Adrenal gland (tissue), 5 donors: Measurements from ENCODE around the gene RRP1.

Experiments
- CTCF ChIP-seq, 6 experiments: fragments of 450-650 bp in 4 of 6; fragments of 200-600 bp in 2 of 6; sonication (generic) in 1 of 6; IDR thresholded peaks; 1 replicate in 5 of 6; 2 replicates in 1 of 6; pipeline versions ENCODE4 v1.5.1 to v1.8.0; 2016 to 2021; ENCODE audit warnings: antibody characterized with exemption in 6 of 6, mild to moderate bottlenecking in 2 of 6, moderate library complexity in 1 of 6
- POLR2A ChIP-seq, 2 donors: fragments of 450-650 bp; IDR thresholded peaks; one replicate each; pipeline ENCODE4 v1.6.1; 2017; ENCODE audit warnings: antibody characterized with exemption in 2 of 2, mild to moderate bottlenecking in 2 of 2, moderate library complexity in 1 of 2
- donor health status: DM: no; HTN: no; CAD: no.

- TF ChIP-seq CTCF (IDR thresholded peaks at IDR 0.05), result no peak
- TF ChIP-seq POLR2A (IDR thresholded peaks at IDR 0.05), result no peak
Measured at GRCh38 chr21:43766734-43767497, 22.5 kb upstream of the RRP1 start.
